Measurements from ENCODE around the gene PLEKHH3. TPM values are rescaled to one million over a fixed set of nuclear protein-coding genes. Genes with fewer than 3 reads are reported as not detected.
A peak's percentile ranks its signal among the peaks of the same experiment; 100 is the strongest.
"Not testable (repeated sequence)": the region's sequence is repeated elsewhere in the genome, so short reads cannot be mapped to it uniquely, and the experiment has no call there.

PLEKHH3 gene
- total RNA-seq, 3 donors from 2014 or later (not counting 1 experiment from before 2014, with no cell fraction given) = 0.14 to 1.8 (median 0.26) TPM

- Histone ChIP-seq H3K4me1 (ENCODE audit: control insufficient read depth, insufficient read depth, low read length) (peaks cover 28% of the 10 kb centered on the region), H3K36me3 (ENCODE audit: control insufficient read depth, insufficient read depth, low read length) (no peaks in the 10 kb centered on the region), H3K27me3 (ENCODE audit: control insufficient read depth, insufficient read depth, low read length) (peaks cover 38% of the 10 kb centered on the region), H3K4me3 (ENCODE audit: low read length) (peak overlapping the region; percentile 27), H3K27ac (ENCODE audit: low read length) (no peak overlapping the region), H3K9me3 (ENCODE audit: control insufficient read depth, insufficient read depth, low read length) (no peaks in the 10 kb centered on the region)
- H3K4me1 Mint-ChIP-seq = peaks cover 11 to 37% of the 10 kb centered on the region in 2 donors
- intact Hi-C loops (cut with micrococcal nuclease) = no loop called here
- peaks cover 15 to 42% of the 10 kb centered on the region in 2 donors for H3K27me3 Mint-ChIP-seq (ENCODE audit: low read depth in 2 of 2)
- ATAC-seq (peak; percentile 76 to 83 (median 78)), DNase-seq (peak in 1 of 2 donors; percentile 75)
- H3K4me3 Mint-ChIP-seq = peak overlapping the region; percentile 79
- H3K36me3 Mint-ChIP-seq = no peaks in the 10 kb centered on the region
- H3K27ac Mint-ChIP-seq = peak overlapping the region in 1 of 2 donors; percentile 35
- TF ChIP-seq CTCF (IDR thresholded peaks at IDR 0.05) = no peak
- no peaks in the 10 kb centered on the region for H3K9me3 Mint-ChIP-seq
- 13% methylated on average over 87 of the region's 87 CpGs for WGBS (ENCODE audit: insufficient coverage)
Observed at GRCh38 chr17:42669977-42670788, 6.6 kb downstream of the PLEKHH3 start.

- Mint-ChIP-seq H3K4me1 (peaks cover 11 to 35% of the 10 kb centered on the region in 2 donors), H3K27me3 (ENCODE audit: low read depth in 2 of 2) (peaks cover 15 to 37% of the 10 kb centered on the region in 2 donors), H3K36me3 (no peaks in the 10 kb centered on the region), H3K4me3 (peak overlapping the region; percentile 71), H3K27ac (no peak overlapping the region), H3K9me3 (no peaks in the 10 kb centered on the region)
- intact Hi-C loops (cut with micrococcal nuclease) = no loop called here
- WGBS (ENCODE audit: insufficient coverage) = 47% methylated on average over 12 of the region's 12 CpGs
- no peak for ATAC-seq
- Histone ChIP-seq H3K36me3 (ENCODE audit: control insufficient read depth, insufficient read depth, low read length) (no peaks in the 10 kb centered on the region), H3K27ac (ENCODE audit: low read length) (no peak overlapping the region), H3K27me3 (ENCODE audit: control insufficient read depth, insufficient read depth, low read length) (peaks cover 37% of the 10 kb centered on the region), H3K9me3 (ENCODE audit: control insufficient read depth, insufficient read depth, low read length) (no peaks in the 10 kb centered on the region), H3K4me3 (ENCODE audit: low read length) (no peak overlapping the region), H3K4me1 (ENCODE audit: control insufficient read depth, insufficient read depth, low read length) (peaks cover 25% of the 10 kb centered on the region)
- no peak for TF ChIP-seq CTCF (IDR thresholded peaks at IDR 0.05)
- DNase-seq = no peak
Observed at GRCh38 chr17:42669705-42669976, 7.2 kb downstream of the PLEKHH3 start.

GRCh38 chr17:42667088-42667951, 9.5 kb downstream of the PLEKHH3 start:
- Mint-ChIP-seq H3K4me3 (no peak overlapping the region), H3K9me3 (no peaks in the 10 kb centered on the region), H3K4me1 (peaks cover 6 to 26% of the 10 kb centered on the region in 2 donors), H3K36me3 (no peaks in the 10 kb centered on the region), H3K27me3 (ENCODE audit: low read depth in 2 of 2) (peaks cover 15 to 26% of the 10 kb centered on the region in 2 donors), H3K27ac (no peak overlapping the region)
- H3K36me3 ChIP-seq (ENCODE audit: control insufficient read depth, insufficient read depth, low read length) = no peaks in the 10 kb centered on the region
- peaks cover 15% of the 10 kb centered on the region for H3K27me3 ChIP-seq (ENCODE audit: control insufficient read depth, insufficient read depth, low read length)
- intact Hi-C loops (cut with micrococcal nuclease) = no loop called here
- 81% methylated on average over 7 of the region's 7 CpGs for WGBS (ENCODE audit: insufficient coverage)
- no peak for TF ChIP-seq CTCF (IDR thresholded peaks at IDR 0.05)
- H3K4me1 ChIP-seq (ENCODE audit: control insufficient read depth, insufficient read depth, low read length) = peaks cover 13% of the 10 kb centered on the region
- no peak for DNase-seq
- no peaks in the 10 kb centered on the region for H3K9me3 ChIP-seq (ENCODE audit: control insufficient read depth, insufficient read depth, low read length)
- no peak overlapping the region for H3K27ac ChIP-seq (ENCODE audit: low read length)
- no peak overlapping the region for H3K4me3 ChIP-seq (ENCODE audit: low read length)
- ATAC-seq = no peak

GRCh38 chr17:42666126-42666525, 10.7 kb downstream of the PLEKHH3 start:
- H3K27me3 ChIP-seq (ENCODE audit: control insufficient read depth, insufficient read depth, low read length); H3K4me3 Mint-ChIP-seq; H3K9me3 Mint-ChIP-seq; ATAC-seq; H3K4me3 ChIP-seq (ENCODE audit: low read length); H3K4me1 ChIP-seq (ENCODE audit: control insufficient read depth, insufficient read depth, low read length); DNase-seq; H3K27ac Mint-ChIP-seq; H3K27ac ChIP-seq (ENCODE audit: low read length); intact Hi-C loops (cut with micrococcal nuclease); H3K9me3 ChIP-seq (ENCODE audit: control insufficient read depth, insufficient read depth, low read length); H3K36me3 ChIP-seq (ENCODE audit: control insufficient read depth, insufficient read depth, low read length); H3K36me3 Mint-ChIP-seq: not testable (repeated sequence)
- peaks cover 0 to 19% of the 10 kb centered on the region in 2 donors for H3K4me1 Mint-ChIP-seq
- 83% methylated on average over 11 of the region's 16 CpGs for WGBS (ENCODE audit: insufficient coverage)
- H3K27me3 Mint-ChIP-seq (ENCODE audit: low read depth in 2 of 2) = peaks cover 8 to 19% of the 10 kb centered on the region in 2 donors
